ENCODE measurements around the gene CACNA2D2. TPM values are rescaled to one million over a fixed set of nuclear protein-coding genes. Genes with fewer than 3 reads are reported as not detected.

The CACNA2D2 gene
- total RNA-seq, 1 experiment from 2014 or later, result 22.0 TPM

- 0 out of 2 replicates have a peak, but pooled peaks have one; percentile 13 for TF ChIP-seq ZNF263 (CRISPR knock-in tag; IDR thresholded peaks at IDR 0.05; ENCODE audit: low read depth)
- no peak for TF ChIP-seq OVOL2 (CRISPR knock-in tag; IDR thresholded peaks at IDR 0.05; ENCODE audit: borderline replicate concordance)
- no peak for TF ChIP-seq IRF1 (CRISPR knock-in tag; IDR thresholded peaks at IDR 0.05)
- no peak for TF ChIP-seq EMX1 (CRISPR knock-in tag; IDR thresholded peaks at IDR 0.05)
- peak; percentile 52; the same call in 1 of the 2 replicates for TF ChIP-seq TP53 (CRISPR knock-in tag; IDR thresholded peaks at IDR 0.05)
- TF ChIP-seq HMGA2 (CRISPR knock-in tag; IDR thresholded peaks at IDR 0.05), result no peak
- TF ChIP-seq KAT7 (CRISPR knock-in tag; IDR thresholded peaks at IDR 0.05; ENCODE audit: borderline replicate concordance), result peak; percentile 99
- TF ChIP-seq CTCF (IDR thresholded peaks at IDR 0.05), result no peak
- TF ChIP-seq GABPB1 (CRISPR knock-in tag; IDR thresholded peaks at IDR 0.05), result no peak
- TF ChIP-seq PREB (CRISPR knock-in tag; IDR thresholded peaks at IDR 0.05; ENCODE audit: borderline replicate concordance), result no peak
- TF ChIP-seq IRF2 (CRISPR knock-in tag; IDR thresholded peaks at IDR 0.05; ENCODE audit: borderline replicate concordance, low read depth), result no peak
- no peak for TF ChIP-seq ATF3 (CRISPR knock-in tag; conservative IDR thresholded peaks at IDR 0.05)
- TF ChIP-seq ZNF423 (CRISPR knock-in tag; IDR thresholded peaks at IDR 0.05), result no peak
- no peak for TF ChIP-seq PRDM15 (CRISPR knock-in tag; IDR thresholded peaks at IDR 0.05)
- no peak for TF ChIP-seq ESRRA (CRISPR knock-in tag; IDR thresholded peaks at IDR 0.05; ENCODE audit: borderline replicate concordance)
- TF ChIP-seq FOXP4 (CRISPR knock-in tag; IDR thresholded peaks at IDR 0.05), result no peak
- TF ChIP-seq CREM (CRISPR knock-in tag; IDR thresholded peaks at IDR 0.05), result no peak
- no peak for TF ChIP-seq ZNF281 (CRISPR knock-in tag; IDR thresholded peaks at IDR 0.05)
- TF ChIP-seq ZMAT4 (CRISPR knock-in tag; IDR thresholded peaks at IDR 0.05), result no peak
- TF ChIP-seq MXD4 (CRISPR knock-in tag; IDR thresholded peaks at IDR 0.05; ENCODE audit: borderline replicate concordance), result no peak
- peak; percentile 42; the same call in 1 of the 2 replicates for TF ChIP-seq MAX (CRISPR knock-in tag; IDR thresholded peaks at IDR 0.05)
- TF ChIP-seq CBFB (CRISPR knock-in tag; IDR thresholded peaks at IDR 0.05; ENCODE audit: low read depth), result no peak
- no peak for TF ChIP-seq ZNF425 (CRISPR knock-in tag; conservative IDR thresholded peaks at IDR 0.05)
Measured at GRCh38 chr3:50320853-50321335, 182.5 kb downstream of the CACNA2D2 start (continued).
